Measurements from ENCODE around the gene ACO1. TPM values are rescaled to one million over a fixed set of nuclear protein-coding genes. Genes with fewer than 3 reads are reported as not detected.

ACO1 gene
- total RNA-seq, 1 experiment from 2014 or later, result 29.6 TPM

DNA sequence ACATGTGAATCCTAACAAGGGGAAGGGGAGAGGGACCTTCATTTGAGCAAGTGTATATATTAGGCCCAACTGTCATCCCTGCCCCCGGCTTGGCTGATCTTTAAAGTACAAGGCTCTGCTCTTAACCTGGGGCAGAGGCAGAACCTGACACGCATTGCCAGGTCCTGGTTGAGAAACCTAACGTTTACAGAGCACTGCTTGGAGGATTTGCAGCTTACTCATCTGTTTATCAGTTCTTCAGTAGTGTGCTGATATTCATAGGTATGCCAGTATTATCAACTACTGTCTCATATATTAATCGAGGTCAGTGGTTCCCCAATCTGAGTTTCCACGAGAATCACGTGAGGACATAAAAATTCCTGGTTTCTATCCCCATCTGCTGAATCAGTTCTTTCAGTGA, 50.4 kb downstream of the ACO1 start:
- Mint-ChIP-seq H3K9me3 (ENCODE audit: low read depth, unreplicated experiment) (no peaks in the 10 kb centered on the region), H3K36me3 (ENCODE audit: insufficient read depth, unreplicated experiment) (peaks cover 12% of the 10 kb centered on the region), H3K27ac (ENCODE audit: unreplicated experiment) (no peak overlapping the region), H3K27me3 (ENCODE audit: unreplicated experiment) (no peaks in the 10 kb centered on the region), H3K4me3 (ENCODE audit: low read depth, unreplicated experiment) (no peak overlapping the region), H3K4me1 (ENCODE audit: low read depth, unreplicated experiment) (peaks cover 23% of the 10 kb centered on the region)
- intact Hi-C loops (cut with micrococcal nuclease; ENCODE audit: unreplicated experiment), result no loop called here
- no peak for DNase-seq
- no TSS peak for BruUV-seq (replicated peaks)
- TF ChIP-seq, protein P1, sequence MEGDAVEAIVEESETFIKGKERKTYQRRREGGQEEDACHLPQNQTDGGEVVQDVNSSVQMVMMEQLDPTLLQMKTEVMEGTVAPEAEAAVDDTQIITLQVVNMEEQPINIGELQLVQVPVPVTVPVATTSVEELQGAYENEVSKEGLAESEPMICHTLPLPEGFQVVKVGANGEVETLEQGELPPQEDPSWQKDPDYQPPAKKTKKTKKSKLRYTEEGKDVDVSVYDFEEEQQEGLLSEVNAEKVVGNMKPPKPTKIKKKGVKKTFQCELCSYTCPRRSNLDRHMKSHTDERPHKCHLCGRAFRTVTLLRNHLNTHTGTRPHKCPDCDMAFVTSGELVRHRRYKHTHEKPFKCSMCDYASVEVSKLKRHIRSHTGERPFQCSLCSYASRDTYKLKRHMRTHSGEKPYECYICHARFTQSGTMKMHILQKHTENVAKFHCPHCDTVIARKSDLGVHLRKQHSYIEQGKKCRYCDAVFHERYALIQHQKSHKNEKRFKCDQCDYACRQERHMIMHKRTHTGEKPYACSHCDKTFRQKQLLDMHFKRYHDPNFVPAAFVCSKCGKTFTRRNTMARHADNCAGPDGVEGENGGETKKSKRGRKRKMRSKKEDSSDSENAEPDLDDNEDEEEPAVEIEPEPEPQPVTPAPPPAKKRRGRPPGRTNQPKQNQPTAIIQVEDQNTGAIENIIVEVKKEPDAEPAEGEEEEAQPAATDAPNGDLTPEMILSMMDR (IDR thresholded peaks at IDR 0.05; ENCODE audit: unreplicated experiment), result no peak
- CTCF ChIA-PET, result no interaction called here

DNA sequence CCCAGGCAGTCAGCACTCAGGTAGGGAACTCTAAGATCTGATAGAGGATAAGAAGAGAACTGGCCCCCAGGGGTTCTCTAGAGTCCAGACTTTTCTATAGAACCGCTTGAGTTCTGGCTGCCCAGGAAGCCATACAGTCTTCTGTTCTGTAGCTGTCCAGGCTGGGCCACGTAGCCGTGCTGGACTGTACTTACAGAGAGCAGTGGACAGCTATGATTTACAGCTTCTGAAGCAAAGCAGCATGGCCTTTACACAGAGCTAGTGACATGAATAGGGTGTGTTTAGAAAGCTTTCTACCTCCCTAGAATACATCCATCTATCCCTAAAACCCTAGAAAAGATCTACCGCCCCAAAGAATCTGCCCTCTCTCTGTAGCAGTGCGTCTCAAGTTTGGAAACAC, 57.2 kb downstream of the ACO1 start:
- H3K4me3 Mint-ChIP-seq (ENCODE audit: low read depth, unreplicated experiment), result no peak overlapping the region
- H3K4me1 Mint-ChIP-seq (ENCODE audit: low read depth, unreplicated experiment), result no peaks in the 10 kb centered on the region
- no peaks in the 10 kb centered on the region for H3K9me3 Mint-ChIP-seq (ENCODE audit: low read depth, unreplicated experiment)
- no peak overlapping the region for H3K27ac Mint-ChIP-seq (ENCODE audit: unreplicated experiment)
- CTCF ChIA-PET, result no interaction called here
- BruUV-seq (replicated peaks), result no TSS peak
- peaks cover 11% of the 10 kb centered on the region for H3K36me3 Mint-ChIP-seq (ENCODE audit: insufficient read depth, unreplicated experiment)
- intact Hi-C loops (cut with micrococcal nuclease; ENCODE audit: unreplicated experiment), result no loop called here
- TF ChIP-seq, protein P1 (IDR thresholded peaks at IDR 0.05; ENCODE audit: unreplicated experiment), result no peak
- DNase-seq, result no peak
- no peaks in the 10 kb centered on the region for H3K27me3 Mint-ChIP-seq (ENCODE audit: unreplicated experiment)

DNA sequence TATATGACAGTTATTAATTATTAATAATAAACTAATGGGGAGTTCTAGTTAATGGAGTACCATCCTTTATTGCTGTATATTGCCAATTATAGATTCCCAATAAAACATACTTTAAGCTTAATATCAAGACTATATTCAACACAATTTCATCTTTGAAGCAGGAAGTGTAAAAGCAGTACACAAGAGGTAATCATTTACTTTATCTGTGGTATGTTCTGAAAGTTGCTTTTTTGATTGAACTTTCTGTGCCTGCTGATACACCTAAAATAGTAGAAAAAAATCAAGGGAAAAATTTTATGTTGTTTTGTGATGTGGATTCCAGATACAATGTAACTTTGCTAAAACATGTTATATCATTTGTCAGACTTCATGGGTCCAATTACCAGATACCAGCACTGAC, 58.0 kb downstream of the ACO1 start:
- no peak for DNase-seq
- CTCF ChIA-PET, result interaction anchor here (0.6 kb wide), 1 partner anchor 779 kb away, joined by 8 read pairs; no protein-coding TSS in a partner anchor
- H3K27me3 Mint-ChIP-seq (ENCODE audit: unreplicated experiment), result no peaks in the 10 kb centered on the region
- no peak overlapping the region for H3K4me3 Mint-ChIP-seq (ENCODE audit: low read depth, unreplicated experiment)
- no peaks in the 10 kb centered on the region for H3K4me1 Mint-ChIP-seq (ENCODE audit: low read depth, unreplicated experiment)
- intact Hi-C loops (cut with micrococcal nuclease; ENCODE audit: unreplicated experiment), result no loop called here
- TF ChIP-seq, protein P1 (IDR thresholded peaks at IDR 0.05; ENCODE audit: unreplicated experiment), result no peak
- H3K36me3 Mint-ChIP-seq (ENCODE audit: insufficient read depth, unreplicated experiment), result peaks cover 11% of the 10 kb centered on the region
- no TSS peak for BruUV-seq (replicated peaks)
- H3K27ac Mint-ChIP-seq (ENCODE audit: unreplicated experiment), result no peak overlapping the region
- no peaks in the 10 kb centered on the region for H3K9me3 Mint-ChIP-seq (ENCODE audit: low read depth, unreplicated experiment)

DNA sequence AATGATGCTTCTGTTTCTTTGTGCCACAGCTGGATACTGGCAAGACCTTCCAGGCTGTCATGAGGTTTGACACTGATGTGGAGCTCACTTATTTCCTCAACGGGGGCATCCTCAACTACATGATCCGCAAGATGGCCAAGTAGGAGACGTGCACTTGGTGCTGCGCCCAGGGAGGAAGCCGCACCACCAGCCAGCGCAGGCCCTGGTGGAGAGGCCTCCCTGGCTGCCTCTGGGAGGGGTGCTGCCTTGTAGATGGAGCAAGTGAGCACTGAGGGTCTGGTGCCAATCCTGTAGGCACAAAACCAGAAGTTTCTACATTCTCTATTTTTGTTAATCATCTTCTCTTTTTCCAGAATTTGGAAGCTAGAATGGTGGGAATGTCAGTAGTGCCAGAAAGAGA, 65.5 kb downstream of the ACO1 start:
- TF ChIP-seq, protein P1 (IDR thresholded peaks at IDR 0.05; ENCODE audit: unreplicated experiment), result no peak
- no peaks in the 10 kb centered on the region for H3K27me3 Mint-ChIP-seq (ENCODE audit: unreplicated experiment)
- no peak overlapping the region for H3K4me3 Mint-ChIP-seq (ENCODE audit: low read depth, unreplicated experiment)
- CTCF ChIA-PET, result no interaction called here
- intact Hi-C loops (cut with micrococcal nuclease; ENCODE audit: unreplicated experiment), result no loop called here
- H3K9me3 Mint-ChIP-seq (ENCODE audit: low read depth, unreplicated experiment), result no peaks in the 10 kb centered on the region
- H3K27ac Mint-ChIP-seq (ENCODE audit: unreplicated experiment), result no peak overlapping the region
- peaks cover 10% of the 10 kb centered on the region for H3K36me3 Mint-ChIP-seq (ENCODE audit: insufficient read depth, unreplicated experiment)
- no TSS peak for BruUV-seq (replicated peaks)
- H3K4me1 Mint-ChIP-seq (ENCODE audit: low read depth, unreplicated experiment), result no peaks in the 10 kb centered on the region
- DNase-seq, result no peak
